Activated naive CD8-positive, alpha-beta T cell treated with anti-CD3 and anti-CD28 coated beads for 36 hours (primary cell): ENCODE measurements around the gene SIPA1L3. TPM values are rescaled to one million over a fixed set of nuclear protein-coding genes. Genes with fewer than 3 reads are reported as not detected.

ENCODE experiments used
- DNase-seq: peaks from one replicate; pipeline ENCODE4 v3.0.0; 2021
- H3K27ac Mint-ChIP-seq: one replicate; pipeline ENCODE4 v1.8.0; 2022; ENCODE audit warnings: mild to moderate bottlenecking, moderate library complexity, mixed read lengths
- H3K27me3 Mint-ChIP-seq: one replicate; pipeline ENCODE4 v1.8.0; 2022; ENCODE audit warnings: mild to moderate bottlenecking, mixed read lengths
- H3K36me3 Mint-ChIP-seq: one replicate; pipeline ENCODE4 v1.8.0; 2021; ENCODE audit warnings: mild to moderate bottlenecking, mixed read lengths
- H3K4me1 Mint-ChIP-seq: one replicate; pipeline ENCODE4 v1.8.0; 2021; ENCODE audit warnings: mixed read lengths
- H3K4me3 Mint-ChIP-seq: one replicate; pipeline ENCODE4 v1.8.0; 2022; ENCODE audit warnings: mild to moderate bottlenecking, moderate library complexity, mixed read lengths
- H3K9me3 Mint-ChIP-seq: one replicate; pipeline ENCODE4 v1.8.0; 2022; ENCODE audit warnings: mixed read lengths
- total RNA-seq, 2 experiments: library from RNA; stranded (reverse); gene quantifications; one replicate each; pipeline ENCODE4 v1.2.3, GENCODE V29; 2021

SIPA1L3 gene
- total RNA-seq, 2 experiments from 2014 or later, result 9.1 to 9.7 TPM

GRCh38 chr19:38003438-38004185 is 96.6 kb downstream of the SIPA1L3 start:
- H3K36me3 Mint-ChIP-seq, result no peaks in the 10 kb centered on the region
- no peak overlapping the region for H3K27ac Mint-ChIP-seq
- peaks cover 9% of the 10 kb centered on the region for H3K4me1 Mint-ChIP-seq
- H3K27me3 Mint-ChIP-seq, result no peaks in the 10 kb centered on the region
- DNase-seq, result peak; percentile 27
- H3K9me3 Mint-ChIP-seq, result no peaks in the 10 kb centered on the region
- no peak overlapping the region for H3K4me3 Mint-ChIP-seq

- H3K4me3 Mint-ChIP-seq, result no peak overlapping the region
- H3K9me3 Mint-ChIP-seq, result no peaks in the 10 kb centered on the region
- H3K4me1 Mint-ChIP-seq, result peaks cover 9% of the 10 kb centered on the region
- H3K36me3 Mint-ChIP-seq, result no peaks in the 10 kb centered on the region
- no peaks in the 10 kb centered on the region for H3K27me3 Mint-ChIP-seq
- no peak for DNase-seq
- no peak overlapping the region for H3K27ac Mint-ChIP-seq
These were observed 97.1 kb downstream of the SIPA1L3 start for GRCh38 chr19:38004186-38004520.

- DNase-seq, result no peak
- Mint-ChIP-seq H3K27me3 (no peaks in the 10 kb centered on the region), H3K27ac (no peak overlapping the region), H3K36me3 (no peaks in the 10 kb centered on the region), H3K9me3 (no peaks in the 10 kb centered on the region), H3K4me3 (no peak overlapping the region), H3K4me1 (peaks cover 10% of the 10 kb centered on the region)
These were observed 97.7 kb downstream of the SIPA1L3 start for GRCh38 chr19:38004521-38005223.

- Mint-ChIP-seq H3K4me1 (peaks cover 13% of the 10 kb centered on the region), H3K36me3 (no peaks in the 10 kb centered on the region), H3K9me3 (no peaks in the 10 kb centered on the region), H3K27ac (no peak overlapping the region), H3K27me3 (no peaks in the 10 kb centered on the region), H3K4me3 (no peak overlapping the region)
- no peak for DNase-seq
These were observed 98.2 kb downstream of the SIPA1L3 start for GRCh38 chr19:38005224-38005614.

GRCh38 chr19:38006361-38007045 is 99.5 kb downstream of the SIPA1L3 start:
- no peak overlapping the region for H3K27ac Mint-ChIP-seq
- no peaks in the 10 kb centered on the region for H3K9me3 Mint-ChIP-seq
- no peaks in the 10 kb centered on the region for H3K27me3 Mint-ChIP-seq
- no peak overlapping the region for H3K4me3 Mint-ChIP-seq
- no peak for DNase-seq
- H3K4me1 Mint-ChIP-seq, result peaks cover 11% of the 10 kb centered on the region
- H3K36me3 Mint-ChIP-seq, result no peaks in the 10 kb centered on the region

GRCh38 chr19:38009650-38010242 is 102.7 kb downstream of the SIPA1L3 start:
- H3K27me3 Mint-ChIP-seq, result no peaks in the 10 kb centered on the region
- no peaks in the 10 kb centered on the region for H3K9me3 Mint-ChIP-seq
- H3K4me3 Mint-ChIP-seq, result no peak overlapping the region
- no peak for DNase-seq
- peaks cover 7% of the 10 kb centered on the region for H3K4me1 Mint-ChIP-seq
- no peak overlapping the region for H3K27ac Mint-ChIP-seq
- H3K36me3 Mint-ChIP-seq, result no peaks in the 10 kb centered on the region

- no peaks in the 10 kb centered on the region for H3K36me3 Mint-ChIP-seq
- peaks cover 5% of the 10 kb centered on the region for H3K4me1 Mint-ChIP-seq
- DNase-seq, result no peak
- H3K4me3 Mint-ChIP-seq, result no peak overlapping the region
- H3K27ac Mint-ChIP-seq, result no peak overlapping the region
- H3K9me3 Mint-ChIP-seq, result no peaks in the 10 kb centered on the region
- H3K27me3 Mint-ChIP-seq, result no peaks in the 10 kb centered on the region
These were observed 104.4 kb downstream of the SIPA1L3 start for GRCh38 chr19:38011426-38011825.

GRCh38 chr19:38012290-38012689 is 105.3 kb downstream of the SIPA1L3 start:
- DNase-seq, result no peak
- no peak overlapping the region for H3K27ac Mint-ChIP-seq
- no peaks in the 10 kb centered on the region for H3K36me3 Mint-ChIP-seq
- H3K4me3 Mint-ChIP-seq, result no peak overlapping the region
- H3K4me1 Mint-ChIP-seq, result peaks cover 5% of the 10 kb centered on the region
- H3K27me3 Mint-ChIP-seq, result no peaks in the 10 kb centered on the region
- H3K9me3 Mint-ChIP-seq, result no peaks in the 10 kb centered on the region

- Mint-ChIP-seq H3K36me3 (no peaks in the 10 kb centered on the region), H3K27me3 (no peaks in the 10 kb centered on the region), H3K9me3 (no peaks in the 10 kb centered on the region), H3K4me1 (peaks cover 5% of the 10 kb centered on the region), H3K4me3 (no peak overlapping the region), H3K27ac (no peak overlapping the region)
- no peak for DNase-seq
These were observed 105.9 kb downstream of the SIPA1L3 start for GRCh38 chr19:38012944-38013343.

- Mint-ChIP-seq H3K4me3 (no peak overlapping the region), H3K27me3 (no peaks in the 10 kb centered on the region), H3K27ac (no peak overlapping the region), H3K4me1 (peaks cover 3% of the 10 kb centered on the region), H3K36me3 (no peaks in the 10 kb centered on the region), H3K9me3 (no peaks in the 10 kb centered on the region)
- no peak for DNase-seq
These were observed 107.0 kb downstream of the SIPA1L3 start for GRCh38 chr19:38013913-38014580.

- no peaks in the 10 kb centered on the region for H3K27me3 Mint-ChIP-seq
- H3K4me1 Mint-ChIP-seq, result no peaks in the 10 kb centered on the region
- H3K36me3 Mint-ChIP-seq, result no peaks in the 10 kb centered on the region
- no peak overlapping the region for H3K4me3 Mint-ChIP-seq
- no peak overlapping the region for H3K27ac Mint-ChIP-seq
- H3K9me3 Mint-ChIP-seq, result no peaks in the 10 kb centered on the region
- DNase-seq, result no peak
These were observed 108.2 kb downstream of the SIPA1L3 start for GRCh38 chr19:38015216-38015615.

GRCh38 chr19:38015761-38016160 is 108.8 kb downstream of the SIPA1L3 start:
- no peak overlapping the region for H3K27ac Mint-ChIP-seq
- DNase-seq, result no peak
- H3K4me3 Mint-ChIP-seq, result no peak overlapping the region
- H3K36me3 Mint-ChIP-seq, result no peaks in the 10 kb centered on the region
- no peaks in the 10 kb centered on the region for H3K9me3 Mint-ChIP-seq
- no peaks in the 10 kb centered on the region for H3K27me3 Mint-ChIP-seq
- no peaks in the 10 kb centered on the region for H3K4me1 Mint-ChIP-seq

GRCh38 chr19:38017401-38018151 is 110.6 kb downstream of the SIPA1L3 start:
- DNase-seq, result no peak
- H3K9me3 Mint-ChIP-seq, result no peaks in the 10 kb centered on the region
- H3K27me3 Mint-ChIP-seq, result no peaks in the 10 kb centered on the region
- no peak overlapping the region for H3K4me3 Mint-ChIP-seq
- no peaks in the 10 kb centered on the region for H3K4me1 Mint-ChIP-seq
- H3K36me3 Mint-ChIP-seq, result no peaks in the 10 kb centered on the region
- no peak overlapping the region for H3K27ac Mint-ChIP-seq

- no peaks in the 10 kb centered on the region for H3K27me3 Mint-ChIP-seq
- H3K4me1 Mint-ChIP-seq, result no peaks in the 10 kb centered on the region
- H3K36me3 Mint-ChIP-seq, result no peaks in the 10 kb centered on the region
- DNase-seq, result no peak
- H3K4me3 Mint-ChIP-seq, result no peak overlapping the region
- H3K27ac Mint-ChIP-seq, result no peak overlapping the region
- no peaks in the 10 kb centered on the region for H3K9me3 Mint-ChIP-seq
These were observed 111.8 kb downstream of the SIPA1L3 start for GRCh38 chr19:38018694-38019395.
